HG03460 (cell line): Measurements from ENCODE around the gene TMEM247.
"Not testable (repeated sequence)": the region's sequence is repeated elsewhere in the genome, so short reads cannot be mapped to it uniquely, and the experiment has no call there.

ENCODE experiments used
- ATAC-seq: cut with Tn5 transposase; IDR thresholded peaks from one replicate; pipeline ENCODE4 v1.9.1; 2021; ENCODE audit not compliant: unreplicated experiment

TMEM247 gene

GRCh38 chr2:46509804-46510203 lies 30.4 kb downstream of the TMEM247 start:
- no peak for ATAC-seq

- no peak for ATAC-seq
These were observed 31.3 kb downstream of the TMEM247 start for GRCh38 chr2:46510598-46511177.

- ATAC-seq, result no peak
These were observed 32.8 kb downstream of the TMEM247 start for GRCh38 chr2:46512185-46512584.

GRCh38 chr2:46514738-46515137 lies 35.4 kb downstream of the TMEM247 start:
- no peak for ATAC-seq

- no peak for ATAC-seq
These were observed 38.1 kb downstream of the TMEM247 start for GRCh38 chr2:46517485-46517884.

GRCh38 chr2:46518861-46519260 lies 39.5 kb downstream of the TMEM247 start:
- ATAC-seq, result no peak

GRCh38 chr2:46519265-46519664 lies 39.9 kb downstream of the TMEM247 start:
- ATAC-seq, result no peak

GRCh38 chr2:46520130-46520711 lies 40.9 kb downstream of the TMEM247 start:
- ATAC-seq, result no peak

- no peak for ATAC-seq
These were observed 41.9 kb downstream of the TMEM247 start for GRCh38 chr2:46521215-46521683.

- not testable (repeated sequence) for ATAC-seq
These were observed 43.0 kb downstream of the TMEM247 start for GRCh38 chr2:46522385-46522784.

GRCh38 chr2:46525522-46526155 lies 46.3 kb downstream of the TMEM247 start:
- no peak for ATAC-seq

GRCh38 chr2:46528880-46529279 lies 49.5 kb downstream of the TMEM247 start:
- no peak for ATAC-seq

GRCh38 chr2:46530639-46531038 lies 51.3 kb downstream of the TMEM247 start:
- no peak for ATAC-seq

GRCh38 chr2:46531863-46532262 lies 52.5 kb downstream of the TMEM247 start:
- no peak for ATAC-seq
